Neuronal stem cell (in vitro differentiated cells): ENCODE measurements around the gene NUDT2.
A peak's percentile ranks its signal among the peaks of the same experiment; 100 is the strongest.
"Not testable (repeated sequence)": the region's sequence is repeated elsewhere in the genome, so short reads cannot be mapped to it uniquely, and the experiment has no call there.

Source experiments
- DNase-seq: peaks from one replicate; pipeline ENCODE4 v3.0.0-alpha.2; 2013; ENCODE audit warnings: low spot score
- H2AFZ ChIP-seq: one replicate; pipeline ENCODE4 v1.6.1; 2013; ENCODE audit warnings: mild to moderate bottlenecking, low read length, inconsistent platforms
- H2AK5ac ChIP-seq: 2 replicates; pipeline ENCODE4 v1.6.1; 2013; ENCODE audit warnings: low read depth, mild to moderate bottlenecking, inconsistent platforms, low read length, moderate library complexity, mixed read lengths
- H2BK120ac ChIP-seq: 2 replicates; pipeline ENCODE4 v1.6.1; 2013; ENCODE audit warnings: low read depth, mild to moderate bottlenecking, inconsistent platforms, low read length, moderate library complexity, mixed read lengths
- H2BK12ac ChIP-seq: one replicate; pipeline ENCODE4 v1.6.1; 2013; ENCODE audit warnings: low read length, inconsistent platforms
- H2BK15ac ChIP-seq: 2 replicates; pipeline ENCODE4 v1.6.1; 2013; ENCODE audit warnings: mild to moderate bottlenecking, low read length, inconsistent platforms, mixed read lengths
- H2BK5ac ChIP-seq: one replicate; pipeline ENCODE4 v1.6.1; 2013; ENCODE audit warnings: inconsistent platforms, mild to moderate bottlenecking, low read length, moderate library complexity
- H3K14ac ChIP-seq: one replicate; pipeline ENCODE4 v1.6.1; 2013; ENCODE audit warnings: low read length, inconsistent platforms
- H3K18ac ChIP-seq: 2 replicates; pipeline ENCODE4 v1.6.1; 2013; ENCODE audit warnings: low read length, inconsistent platforms
- H3K23ac ChIP-seq: 2 replicates; pipeline ENCODE4 v1.6.1; 2013; ENCODE audit warnings: low read depth, mild to moderate bottlenecking, mixed read lengths, low read length, inconsistent platforms; ENCODE audit not compliant: poor library complexity
- H3K27ac ChIP-seq: replicated peaks from 3 replicates; pipeline ENCODE4 v1.5.1; 2013; ENCODE audit warnings: low read length, inconsistent platforms
- H3K27me3 ChIP-seq, 3 experiments: 2 replicates each; pipeline ENCODE4 v1.6.1; 2013; ENCODE audit warnings: low read length in 3 of 3, mild to moderate bottlenecking in 2 of 3, inconsistent platforms in 1 of 3, low read depth in 1 of 3, mixed read lengths in 1 of 3, moderate library complexity in 1 of 3; ENCODE audit not compliant: control insufficient read depth in 3 of 3, insufficient read depth in 3 of 3
- H3K36me3 ChIP-seq, 2 donors: replicated peaks in 1 of 2; 2 replicates each; pipeline ENCODE4 v1.6.1; 2013; ENCODE audit warnings: low read length in 2 of 2; ENCODE audit not compliant: control insufficient read depth in 2 of 2, insufficient read depth in 2 of 2
- H3K4ac ChIP-seq: 2 replicates; pipeline ENCODE4 v1.6.1; 2013; ENCODE audit warnings: inconsistent platforms, mild to moderate bottlenecking, low read length, moderate library complexity
- H3K4me1 ChIP-seq, 2 donors: 1 replicate in 1 of 2; 2 replicates in 1 of 2; pipeline ENCODE4 v1.6.1; 2013; ENCODE audit warnings: low read length in 2 of 2, low read depth in 1 of 2; ENCODE audit not compliant: control insufficient read depth in 2 of 2, insufficient read depth in 1 of 2
- H3K4me2 ChIP-seq: one replicate; pipeline ENCODE4 v1.6.1; 2013; ENCODE audit warnings: mild to moderate bottlenecking, low read length, inconsistent platforms; ENCODE audit not compliant: insufficient read depth, poor library complexity, severe bottlenecking
- H3K4me3 ChIP-seq, 2 donors: 2 replicates each; pipeline ENCODE4 v1.5.1; 2013; ENCODE audit warnings: low read length in 2 of 2, mild to moderate bottlenecking in 2 of 2, inconsistent platforms in 1 of 2, moderate library complexity in 1 of 2
- H3K79me1 ChIP-seq: one replicate; pipeline ENCODE4 v1.6.1; 2013; ENCODE audit warnings: low read depth, mild to moderate bottlenecking, inconsistent platforms, low read length, moderate library complexity
- H3K9ac ChIP-seq: one replicate; pipeline ENCODE4 v1.6.1; 2013; ENCODE audit warnings: mild to moderate bottlenecking, low read depth, low read length, inconsistent platforms; ENCODE audit not compliant: poor library complexity
- H3K9me3 ChIP-seq, 2 donors: replicated peaks in 1 of 2; 2 replicates each; pipeline versions ENCODE3 to v1.6.1; 2013; ENCODE audit warnings: low read length in 2 of 2, mild to moderate bottlenecking in 2 of 2, inconsistent platforms in 1 of 2, low read depth in 1 of 2, mixed read lengths in 1 of 2, moderate library complexity in 1 of 2; ENCODE audit not compliant: control insufficient read depth in 2 of 2, insufficient read depth in 1 of 2
- H4K8ac ChIP-seq: one replicate; pipeline ENCODE4 v1.6.1; 2013; ENCODE audit warnings: low read depth, mild to moderate bottlenecking, inconsistent platforms, low read length, moderate library complexity
- H4K91ac ChIP-seq: one replicate; pipeline ENCODE4 v1.6.1; 2013; ENCODE audit warnings: low read length, low read depth, mild to moderate bottlenecking, inconsistent platforms; ENCODE audit not compliant: poor library complexity
- WGBS, 2 donors: extraction: QIAGEN DNeasy Blood & Tissue Kit; methylation state at CpG; one replicate each; pipeline ENCODE4 v1.1.7; 2013; ENCODE audit warnings: missing lambda C conversion rate in 2 of 2, mixed read lengths in 1 of 2; ENCODE audit not compliant: insufficient read length in 2 of 2, insufficient replicate concordance in 1 of 2; ENCODE audit errors: extremely low coverage in 2 of 2; 5-methylcytosine and 5-hydroxymethylcytosine counted together

The NUDT2 gene

DNA sequence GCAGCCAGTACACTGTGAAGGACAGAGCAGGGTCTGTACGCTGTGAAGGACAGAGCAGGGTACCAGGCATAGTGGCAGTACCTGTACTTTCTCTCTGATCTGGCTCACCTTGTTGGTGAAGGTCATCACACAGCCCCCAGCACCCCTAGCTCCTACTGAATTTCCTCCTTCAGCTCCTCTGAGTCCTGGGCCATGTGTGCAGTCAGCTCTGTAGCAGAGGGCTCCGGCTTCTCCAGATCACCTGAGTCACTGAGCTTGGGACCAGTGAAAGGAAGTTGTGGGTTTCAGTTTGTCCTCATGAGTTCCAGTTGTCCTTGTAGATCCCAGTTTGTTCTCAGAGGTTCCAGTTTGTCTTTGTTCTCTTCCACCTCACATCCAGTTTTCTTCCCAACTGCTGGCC is 5.5 kb downstream of the NUDT2 start:
- H3K9me3 ChIP-seq = no peaks in the 10 kb centered on the region
- no peak overlapping the region for H2AK5ac ChIP-seq
- H3K27me3 ChIP-seq = no peaks in the 10 kb centered on the region
- WGBS, 2 donors = no CpG with 5 or more reads among the region's 2 CpGs
- peaks cover 2% of the 10 kb centered on the region for H3K79me1 ChIP-seq
- no peak overlapping the region for H2AFZ ChIP-seq
- no peak overlapping the region for H3K14ac ChIP-seq
- no peak overlapping the region for H3K4me2 ChIP-seq
- H3K4me1 ChIP-seq = peaks cover 8 to 30% of the 10 kb centered on the region in 2 donors
- H2BK120ac ChIP-seq = no peak overlapping the region
- no peak overlapping the region for H3K9ac ChIP-seq
- no peak overlapping the region for H3K4ac ChIP-seq
- H3K18ac ChIP-seq = no peak overlapping the region
- H2BK12ac ChIP-seq = no peak overlapping the region
- H3K4me3 ChIP-seq = no peak overlapping the region
- DNase-seq = no peak
- no peak overlapping the region for H3K27ac ChIP-seq
- no peak overlapping the region for H2BK15ac ChIP-seq
- no peak overlapping the region for H4K8ac ChIP-seq
- no peak overlapping the region for H4K91ac ChIP-seq
- peaks cover 6 to 35% of the 10 kb centered on the region in 2 donors for H3K36me3 ChIP-seq
- H3K23ac ChIP-seq = peak overlapping the region; percentile 29
- no peak overlapping the region for H2BK5ac ChIP-seq

DNA sequence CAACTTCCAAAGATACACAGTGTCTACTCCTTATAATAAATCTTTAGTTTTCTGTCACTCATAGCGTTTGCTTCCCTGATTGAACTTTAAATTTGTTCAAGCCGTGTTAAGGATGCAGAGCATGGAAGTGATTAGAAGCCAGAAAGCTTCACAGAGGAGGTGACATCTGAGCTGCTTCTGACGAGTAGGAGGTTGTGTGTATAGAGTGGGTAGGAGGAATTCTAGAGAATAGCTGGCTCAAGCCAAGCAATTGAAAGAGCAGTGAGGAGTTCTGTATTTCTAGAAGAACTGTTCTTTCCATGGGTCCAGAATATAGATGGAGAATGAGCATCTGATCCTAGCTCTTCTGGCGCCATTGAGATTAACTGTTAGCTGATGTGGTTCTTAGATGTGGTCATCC is 6.0 kb downstream of the NUDT2 start:
- peaks cover 8 to 30% of the 10 kb centered on the region in 2 donors for H3K4me1 ChIP-seq
- no peak overlapping the region for H2BK5ac ChIP-seq
- H3K9me3 ChIP-seq = no peaks in the 10 kb centered on the region
- no peak overlapping the region for H3K4ac ChIP-seq
- H3K18ac ChIP-seq = no peak overlapping the region
- H3K79me1 ChIP-seq = peaks cover 2% of the 10 kb centered on the region
- no peak overlapping the region for H3K23ac ChIP-seq
- peaks cover 9 to 39% of the 10 kb centered on the region in 2 donors for H3K36me3 ChIP-seq
- no peak overlapping the region for H2BK120ac ChIP-seq
- no peak overlapping the region for H3K4me2 ChIP-seq
- H3K14ac ChIP-seq = no peak overlapping the region
- H2AK5ac ChIP-seq = no peak overlapping the region
- H2BK12ac ChIP-seq = no peak overlapping the region
- no peak overlapping the region for H3K27ac ChIP-seq
- H2BK15ac ChIP-seq = no peak overlapping the region
- no CpG with 5 or more reads among the region's 4 CpGs for WGBS, 2 donors
- no peaks in the 10 kb centered on the region for H3K27me3 ChIP-seq
- H4K91ac ChIP-seq = no peak overlapping the region
- no peak overlapping the region for H4K8ac ChIP-seq
- H3K4me3 ChIP-seq = no peak overlapping the region
- DNase-seq = no peak
- no peak overlapping the region for H2AFZ ChIP-seq
- H3K9ac ChIP-seq = no peak overlapping the region

DNA sequence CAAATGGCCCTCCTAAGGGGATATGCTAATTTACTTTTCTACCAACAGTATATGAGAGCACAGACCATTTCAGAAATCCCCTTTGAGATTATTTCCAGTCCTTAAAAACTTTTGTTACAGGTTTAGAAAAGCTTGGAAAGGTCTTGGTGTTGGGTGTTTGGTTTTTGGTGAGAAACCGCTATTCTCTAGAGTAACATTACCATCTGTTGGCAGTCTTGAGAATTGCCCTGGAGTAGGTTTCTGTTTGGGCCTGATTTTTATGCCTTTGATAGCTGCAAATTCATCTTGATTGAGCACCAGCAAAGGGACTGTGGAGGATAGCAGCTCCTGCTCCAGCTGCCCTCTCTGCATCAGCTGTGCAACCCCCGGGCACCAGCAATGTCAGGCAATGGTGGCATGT is 8.0 kb downstream of the NUDT2 start:
- Histone ChIP-seq H4K91ac (no peak overlapping the region), H3K23ac (no peak overlapping the region), H3K27ac (no peak overlapping the region), H3K79me1 (peaks cover 2% of the 10 kb centered on the region), H4K8ac (no peak overlapping the region), H2AK5ac (no peak overlapping the region), H2BK5ac (no peak overlapping the region), H3K9ac (no peak overlapping the region), H3K14ac (no peak overlapping the region), H2BK12ac (no peak overlapping the region), H3K9me3 (no peaks in the 10 kb centered on the region), H2AFZ (no peak overlapping the region), H2BK15ac (no peak overlapping the region), H3K4me2 (no peak overlapping the region), H3K4me3 (no peak overlapping the region), H3K4ac (no peak overlapping the region), H3K4me1 (peaks cover 7 to 24% of the 10 kb centered on the region in 2 donors), H3K18ac (no peak overlapping the region), H3K36me3 (peaks cover 11 to 57% of the 10 kb centered on the region in 2 donors), H3K27me3 (no peaks in the 10 kb centered on the region), H2BK120ac (no peak overlapping the region)
- no CpG with 5 or more reads among the region's 2 CpGs for WGBS, 2 donors
- DNase-seq = no peak

DNA sequence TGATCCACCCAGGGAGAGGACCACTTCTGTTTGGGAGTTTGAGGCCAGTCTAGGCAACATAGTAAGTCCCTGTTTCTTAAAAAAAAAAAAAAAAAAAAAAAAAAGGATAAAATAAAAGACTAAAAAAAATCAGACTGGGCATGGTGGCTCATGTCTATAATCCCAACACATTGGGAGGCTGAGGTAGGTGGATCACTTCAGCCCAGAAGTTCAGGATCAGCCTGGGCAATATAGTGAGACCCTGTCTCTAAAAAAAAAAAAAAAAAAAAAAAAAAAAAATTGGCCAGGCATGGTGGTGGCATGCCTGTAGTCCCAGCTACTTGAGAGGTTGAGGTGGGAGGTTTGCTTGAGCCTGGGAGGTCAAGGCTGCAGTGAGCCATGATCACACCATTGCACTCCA is 8.7 kb downstream of the NUDT2 start:
- H2BK15ac ChIP-seq, H3K14ac ChIP-seq, H3K9ac ChIP-seq, H2BK5ac ChIP-seq, H3K4me3 ChIP-seq, H2BK120ac ChIP-seq, H4K8ac ChIP-seq, H3K4me2 ChIP-seq, H2AFZ ChIP-seq, H3K18ac ChIP-seq, H4K91ac ChIP-seq, H3K4ac ChIP-seq, H2AK5ac ChIP-seq, H3K9me3 ChIP-seq, H3K27me3 ChIP-seq, H2BK12ac ChIP-seq, H3K23ac ChIP-seq, DNase-seq, H3K79me1 ChIP-seq, H3K27ac ChIP-seq: not testable (repeated sequence)
- H3K4me1 ChIP-seq = peaks cover 7 to 21% of the 10 kb centered on the region in 2 donors
- H3K36me3 ChIP-seq = peaks cover 11 to 63% of the 10 kb centered on the region in 2 donors
